22Rv1 (cell line): ENCODE data around the gene FRY.

Experiments used
- H3K27ac ChIP-seq: fragments of 450-650 bp; 2 replicates; pipeline ENCODE4 v1.5.1; 2017
- CTCF ChIP-seq: fragments of 450-650 bp; IDR thresholded peaks from 2 replicates; pipeline ENCODE4 v1.5.1; 2017; ENCODE audit warnings: mild to moderate bottlenecking
- ZFX ChIP-seq: fragments of 450-650 bp; IDR thresholded peaks from 2 replicates; pipeline ENCODE4 v1.6.1; 2017; ENCODE audit warnings: antibody characterized with exemption, borderline replicate concordance

The FRY gene

GRCh38 chr13:32211813-32212212 lies 180.2 kb downstream of the FRY start:
- no peak overlapping the region for H3K27ac ChIP-seq
- TF ChIP-seq ZFX (no peak), CTCF (no peak)

DNA sequence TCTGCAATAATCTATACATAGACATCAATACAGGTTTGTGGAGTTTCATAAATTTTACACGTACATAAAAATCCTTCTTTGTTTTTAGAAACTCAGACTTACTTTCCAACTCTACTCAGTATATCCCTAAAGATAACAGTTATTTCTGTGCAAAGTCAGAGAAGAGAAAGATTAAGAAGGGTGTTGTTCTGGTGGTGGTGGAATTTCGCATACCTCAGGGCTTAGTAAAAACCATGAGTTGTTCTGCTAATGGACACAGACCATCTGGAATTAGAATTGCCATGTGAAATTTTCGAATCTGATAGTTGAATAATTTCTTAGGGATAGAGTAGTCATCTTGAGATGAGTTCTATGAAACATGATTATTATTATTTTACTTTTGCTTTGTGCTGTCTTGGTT lies 180.8 kb downstream of the FRY start:
- H3K27ac ChIP-seq, result no peak overlapping the region
- no peak for TF ChIP-seq ZFX
- TF ChIP-seq CTCF, result no peak

- no peak overlapping the region for H3K27ac ChIP-seq
- TF ChIP-seq CTCF, result no peak
- no peak for TF ChIP-seq ZFX
Observed at GRCh38 chr13:32213626-32214025, 182.1 kb downstream of the FRY start.

GRCh38 chr13:32214071-32214470 lies 182.5 kb downstream of the FRY start:
- no peak for TF ChIP-seq ZFX
- no peak for TF ChIP-seq CTCF
- H3K27ac ChIP-seq, result no peak overlapping the region

- TF ChIP-seq ZFX (no peak), CTCF (no peak)
Observed at GRCh38 chr13:32216281-32216680, 184.7 kb downstream of the FRY start.

DNA sequence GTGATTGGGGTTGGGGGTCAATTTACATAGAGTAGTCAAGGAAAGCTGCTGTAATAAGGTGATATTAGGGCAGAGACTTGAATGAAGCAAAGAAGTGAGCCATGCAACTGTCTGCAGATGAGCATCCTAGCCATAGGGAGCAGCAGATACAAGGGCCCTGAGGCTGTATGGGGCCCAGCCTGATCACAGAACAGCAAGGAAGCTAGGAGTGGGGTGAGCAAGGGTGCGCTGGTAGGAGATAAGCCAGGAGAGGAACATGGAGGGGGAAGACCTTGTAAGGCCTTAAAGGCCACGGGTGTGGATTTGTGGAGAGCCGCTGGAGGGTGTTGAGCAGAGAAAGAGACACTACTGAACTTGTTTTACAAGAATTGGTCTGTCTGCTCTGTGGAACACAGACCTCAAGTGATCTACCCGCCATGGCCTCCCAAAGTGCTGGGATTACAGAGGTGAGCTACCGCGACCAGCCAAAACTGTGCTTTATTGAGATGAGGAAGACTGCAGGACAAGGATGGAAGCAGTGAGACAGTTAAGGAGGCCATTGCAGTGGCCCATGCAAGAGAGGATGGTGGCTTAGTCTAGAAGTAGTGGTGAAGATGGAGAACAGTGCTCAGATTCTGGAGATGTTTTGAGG lies 190.6 kb downstream of the FRY start:
- H3K27ac ChIP-seq, result no peak overlapping the region
- TF ChIP-seq ZFX (no peak), CTCF (no peak)

More at GRCh38 chr13:32216281-32216680, 184.7 kb downstream of the FRY start:
- no peak overlapping the region for H3K27ac ChIP-seq

DNA sequence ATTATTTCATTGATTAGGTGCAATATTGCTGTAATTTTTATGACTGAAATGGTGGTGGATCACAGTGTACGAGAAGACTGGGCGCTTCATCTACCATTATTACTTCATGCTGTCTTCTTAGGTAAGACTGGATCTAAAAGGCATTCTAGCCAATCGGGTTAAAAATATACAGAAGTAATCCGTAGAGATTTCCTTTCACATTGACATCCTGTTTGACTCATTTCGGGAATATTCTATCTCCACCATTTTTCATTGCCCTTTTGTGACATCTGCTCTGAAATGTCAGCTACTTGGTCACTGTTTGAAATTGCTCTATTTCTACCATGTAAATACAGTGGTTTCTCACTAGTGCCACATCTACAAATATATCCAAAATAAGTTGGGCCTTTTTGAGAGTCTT lies 193.3 kb downstream of the FRY start:
- H3K27ac ChIP-seq, result no peak overlapping the region

More for the DNA sequence above, 193.3 kb downstream of the FRY start:
- no peak for TF ChIP-seq CTCF
- TF ChIP-seq ZFX, result no peak
